Osteoblast (primary cell): ENCODE measurements around the gene NKX1-2. TPM values are rescaled to one million over a fixed set of nuclear protein-coding genes. Genes with fewer than 3 reads are reported as not detected.

Source experiments
- DNase-seq: peaks from one replicate; pipeline ENCODE4 v3.0.0; 2011; ENCODE audit warnings: low spot score, mixed read lengths; ENCODE audit not compliant: insufficient read length; ENCODE audit errors: missing footprints
- H2AFZ ChIP-seq: 2 replicates; pipeline ENCODE4 v1.6.0; 2011; ENCODE audit warnings: mild to moderate bottlenecking, low read length
- H3K27ac ChIP-seq: 2 replicates; pipeline ENCODE4 v1.5.1; 2011; ENCODE audit warnings: mild to moderate bottlenecking, low read depth, low read length, moderate library complexity
- H3K27me3 ChIP-seq: 2 replicates; pipeline ENCODE4 v1.6.0; 2012; ENCODE audit warnings: mild to moderate bottlenecking, control low read depth, inconsistent platforms, low read length, moderate library complexity; ENCODE audit not compliant: insufficient read depth
- H3K36me3 ChIP-seq: 2 replicates; pipeline ENCODE4 v1.5.1; 2011; ENCODE audit warnings: mild to moderate bottlenecking, low read length, control low read depth, moderate library complexity; ENCODE audit not compliant: insufficient read depth
- H3K4me1 ChIP-seq: 2 replicates; pipeline ENCODE4 v1.5.1; 2011; ENCODE audit warnings: mild to moderate bottlenecking, low read length, control low read depth, moderate library complexity; ENCODE audit not compliant: insufficient read depth
- H3K4me2 ChIP-seq: 2 replicates; pipeline ENCODE4 v1.6.0; 2011; ENCODE audit warnings: mild to moderate bottlenecking, low read length; ENCODE audit not compliant: insufficient read depth
- H3K4me3 ChIP-seq: fragments of 200-600 bp; sonication (generic); 3 replicates; pipeline ENCODE4 v1.5.1; 2012; ENCODE audit warnings: mild to moderate bottlenecking, low read length, inconsistent platforms; ENCODE audit not compliant: insufficient read depth
- H3K79me2 ChIP-seq: 2 replicates; pipeline ENCODE4 v1.6.0; 2012; ENCODE audit warnings: mild to moderate bottlenecking, low read length, control low read depth, inconsistent platforms; ENCODE audit not compliant: insufficient read depth
- H3K9me3 ChIP-seq: 2 replicates; pipeline ENCODE4 v1.5.1; 2011; ENCODE audit warnings: low read depth, low read length, control low read depth
- H4K20me1 ChIP-seq: 2 replicates; pipeline ENCODE4 v1.6.0; 2012; ENCODE audit warnings: mild to moderate bottlenecking, low read length, control low read depth; ENCODE audit not compliant: insufficient read depth
- CTCF ChIP-seq: IDR thresholded peaks from 2 replicates; pipeline ENCODE4 v1.5.1; 2011; ENCODE audit warnings: mild to moderate bottlenecking, low read depth, low read length, moderate library complexity; ENCODE audit errors: extremely low read depth
- total RNA-seq: library from RNA; depleted of rRNA; stranded (reverse); fragments of >200 nt; gene quantifications from 2 replicates; pipeline ENCODE4 v1.2.3, GENCODE V29; 2012

NKX1-2 gene
- total RNA-seq, 1 donor, result not detected

- H3K36me3 ChIP-seq, result peaks cover 6% of the 10 kb centered on the region
- H4K20me1 ChIP-seq, result no peaks in the 10 kb centered on the region
- no peaks in the 10 kb centered on the region for H3K27me3 ChIP-seq
- no peaks in the 10 kb centered on the region for H3K79me2 ChIP-seq
- TF ChIP-seq CTCF, result no peak
- H3K4me1 ChIP-seq, result no peaks in the 10 kb centered on the region
- no peak overlapping the region for H3K4me2 ChIP-seq
- no peak overlapping the region for H2AFZ ChIP-seq
- no peak for DNase-seq
- no peaks in the 10 kb centered on the region for H3K9me3 ChIP-seq
- H3K4me3 ChIP-seq, result no peak overlapping the region
- H3K27ac ChIP-seq, result no peak overlapping the region
Measured at GRCh38 chr10:124496150-124496549, 46.3 kb upstream of the NKX1-2 start.

- TF ChIP-seq CTCF, result no peak
- Histone ChIP-seq H2AFZ (no peak overlapping the region), H3K36me3 (peaks cover 4% of the 10 kb centered on the region), H3K4me1 (no peaks in the 10 kb centered on the region), H3K9me3 (no peaks in the 10 kb centered on the region), H3K27ac (no peak overlapping the region), H3K27me3 (no peaks in the 10 kb centered on the region), H4K20me1 (no peaks in the 10 kb centered on the region), H3K4me2 (no peak overlapping the region), H3K4me3 (no peak overlapping the region), H3K79me2 (no peaks in the 10 kb centered on the region)
- no peak for DNase-seq
Measured at GRCh38 chr10:124495725-124496124, 45.9 kb upstream of the NKX1-2 start.

- H3K79me2 ChIP-seq, result no peaks in the 10 kb centered on the region
- no peaks in the 10 kb centered on the region for H4K20me1 ChIP-seq
- H2AFZ ChIP-seq, result no peak overlapping the region
Measured at GRCh38 chr10:124495162-124495561, 45.3 kb upstream of the NKX1-2 start.

More at GRCh38 chr10:124495162-124495561, 45.3 kb upstream of the NKX1-2 start:
- TF ChIP-seq CTCF, result no peak
- H3K4me1 ChIP-seq, result no peaks in the 10 kb centered on the region
- no peak overlapping the region for H3K4me2 ChIP-seq
- no peak for DNase-seq
- H3K27me3 ChIP-seq, result no peaks in the 10 kb centered on the region
- H3K9me3 ChIP-seq, result no peaks in the 10 kb centered on the region
- H3K36me3 ChIP-seq, result no peaks in the 10 kb centered on the region
- H3K4me3 ChIP-seq, result no peak overlapping the region
- no peak overlapping the region for H3K27ac ChIP-seq
